IMR-90 (cell line): ENCODE data around the gene MTOR. TPM values are rescaled to one million over a fixed set of nuclear protein-coding genes. Genes with fewer than 3 reads are reported as not detected.
A peak's percentile ranks its signal among the peaks of the same experiment; 100 is the strongest.

Source experiments
- ATAC-seq: fragments of 200-7000 bp; cut with Tn5 transposase; 2 replicates; pipeline ENCODE4 v1.9.1; 2020; ENCODE audit warnings: low read depth, mild to moderate bottlenecking, moderate library complexity
- BruUV-seq: library from RNA; stranded (reverse); fragments of 400-500 nt; replicated peaks from 2 replicates; lab custom pipeline; 2021; lab: Mats Ljungman, UMichigan
- CTCF ChIA-PET: fragments of 300-600 bp; formaldehyde crosslinking; extraction: SDS; loops from one replicate; lab custom pipeline; 2021; ENCODE audit warnings: antibody characterized with exemption; lab: Yijun Ruan, JAX
- POLR2A ChIA-PET: fragments of 300-600 bp; sonication (Branson Sonifier 250); formaldehyde crosslinking; loops from one replicate; lab custom pipeline; 2022; ENCODE audit warnings: antibody characterized with exemption; ENCODE audit not compliant: unreplicated experiment; lab: Charles Lee
- DNase-seq: peaks from one replicate; pipeline ENCODE4 v3.0.0; 2013
- H2AFZ ChIP-seq: replicated peaks from 2 replicates; pipeline ENCODE3; 2013; ENCODE audit warnings: low read length, mild to moderate bottlenecking; ENCODE audit not compliant: poor library complexity
- H2AK5ac ChIP-seq: 2 replicates; pipeline ENCODE4 v1.6.1; 2013; ENCODE audit warnings: low read depth, low read length, inconsistent platforms
- H2AK9ac ChIP-seq: replicated peaks from 2 replicates; pipeline ENCODE3; 2013; ENCODE audit warnings: mild to moderate bottlenecking, low read depth, low read length, moderate library complexity; ENCODE audit not compliant: poor library complexity
- H2BK120ac ChIP-seq: 2 replicates; pipeline ENCODE4 v1.6.1; 2013; ENCODE audit warnings: low read depth, low read length, inconsistent platforms
- H2BK15ac ChIP-seq: 3 replicates; pipeline ENCODE4 v1.6.1; 2013; ENCODE audit warnings: low read depth, low read length, inconsistent platforms
- H2BK20ac ChIP-seq: 2 replicates; pipeline ENCODE4 v1.6.1; 2013; ENCODE audit warnings: low read depth, mild to moderate bottlenecking, inconsistent platforms, low read length, moderate library complexity
- H2BK5ac ChIP-seq: 2 replicates; pipeline ENCODE4 v1.6.1; 2013; ENCODE audit warnings: mild to moderate bottlenecking, low read depth, low read length, inconsistent platforms; ENCODE audit not compliant: poor library complexity, severe bottlenecking
- H3K14ac ChIP-seq: replicated peaks from 2 replicates; pipeline ENCODE4 v1.6.1; 2013; ENCODE audit warnings: low read depth, low read length, inconsistent platforms
- H3K18ac ChIP-seq: 2 replicates; pipeline ENCODE4 v1.6.1; 2013; ENCODE audit warnings: low read depth, low read length, control low read depth
- H3K23ac ChIP-seq: 2 replicates; pipeline ENCODE4 v1.6.1; 2013; ENCODE audit warnings: low read depth, low read length, inconsistent platforms
- H3K27ac ChIP-seq: 2 replicates; pipeline ENCODE4 v1.5.1; 2013; ENCODE audit warnings: mild to moderate bottlenecking, control low read depth, low read length; ENCODE audit not compliant: insufficient read depth
- H3K27me3 ChIP-seq: 2 replicates; pipeline ENCODE4 v1.6.1; 2013; ENCODE audit warnings: low read length; ENCODE audit not compliant: control insufficient read depth, insufficient read depth
- H3K36me3 ChIP-seq: 2 replicates; pipeline ENCODE4 v1.6.1; 2013; ENCODE audit warnings: low read length, mixed read lengths; ENCODE audit not compliant: control insufficient read depth, insufficient read depth
- H3K4ac ChIP-seq: 2 replicates; pipeline ENCODE4 v1.6.1; 2013; ENCODE audit warnings: low read depth, low read length, inconsistent platforms
- H3K4me1 ChIP-seq: 2 replicates; pipeline ENCODE4 v1.6.1; 2013; ENCODE audit warnings: low read length, mixed read lengths; ENCODE audit not compliant: control insufficient read depth, insufficient read depth
- H3K4me2 ChIP-seq: 2 replicates; pipeline ENCODE4 v1.6.1; 2013; ENCODE audit warnings: low read depth, mild to moderate bottlenecking, control low read depth, low read length, moderate library complexity
- H3K4me3 ChIP-seq: 2 replicates; pipeline ENCODE4 v1.5.1; 2013; ENCODE audit warnings: low read depth, mild to moderate bottlenecking, control low read depth, low read length, moderate library complexity; ENCODE audit not compliant: insufficient read depth
- H3K56ac ChIP-seq: 2 replicates; pipeline ENCODE4 v1.6.1; 2013; ENCODE audit warnings: low read length, inconsistent platforms; ENCODE audit not compliant: insufficient read depth; ENCODE audit errors: extremely low read depth
- H3K79me1 ChIP-seq, 2 experiments: 2 replicates each; pipeline ENCODE4 v1.6.1; 2013; ENCODE audit warnings: low read length in 2 of 2, inconsistent platforms in 1 of 2, low read depth in 1 of 2
- H3K9ac ChIP-seq: 2 replicates; pipeline ENCODE4 v1.6.1; 2013; ENCODE audit warnings: low read depth, low read length, control low read depth
- H3K9me1 ChIP-seq: 2 replicates; pipeline ENCODE4 v1.6.1; 2013; ENCODE audit warnings: low read length, inconsistent platforms; ENCODE audit not compliant: insufficient read depth
- H3K9me3 ChIP-seq: 2 replicates; pipeline ENCODE4 v1.6.1; 2013; ENCODE audit warnings: low read length; ENCODE audit not compliant: control insufficient read depth, insufficient read depth
- H4K20me1 ChIP-seq: 2 replicates; pipeline ENCODE4 v1.6.1; 2013; ENCODE audit warnings: low read length, inconsistent platforms; ENCODE audit not compliant: insufficient read depth
- H4K5ac ChIP-seq: 2 replicates; pipeline ENCODE4 v1.6.1; 2013; ENCODE audit warnings: mild to moderate bottlenecking, low read depth, low read length, control low read depth
- H4K8ac ChIP-seq, 2 experiments: 2 replicates each; pipeline ENCODE4 v1.6.1; 2013; ENCODE audit warnings: low read depth in 2 of 2, low read length in 2 of 2, control low read depth in 1 of 2, inconsistent platforms in 1 of 2
- H4K91ac ChIP-seq: 2 replicates; pipeline ENCODE4 v1.6.1; 2013; ENCODE audit warnings: low read depth, low read length, inconsistent platforms; ENCODE audit not compliant: insufficient read depth
- BHLHE40 ChIP-seq: fragments of 150-350 bp; IDR thresholded peaks from 2 replicates; pipeline ENCODE4 v1.6.1; 2016; ENCODE audit warnings: mild to moderate bottlenecking, low read depth, low read length
- CEBPB ChIP-seq: IDR thresholded peaks from 2 replicates; pipeline ENCODE4 v1.6.1; 2012; ENCODE audit warnings: low read depth, low read length, improper control_type of control experiment
- CHD1 ChIP-seq: IDR thresholded peaks from 2 replicates; pipeline ENCODE4 v1.6.1; 2012; ENCODE audit warnings: low read depth, low read length, improper control_type of control experiment
- CTCF ChIP-seq: conservative IDR thresholded peaks from 2 replicates; pipeline ENCODE4 v1.5.1; 2012; ENCODE audit warnings: mild to moderate bottlenecking, low read depth, low read length, improper control_type of control experiment
- FOS ChIP-seq: fragments of 150-350 bp; IDR thresholded peaks from 2 replicates; pipeline ENCODE4 v1.6.1; 2016; ENCODE audit warnings: low read depth, low read length
- MAFK ChIP-seq: IDR thresholded peaks from 2 replicates; pipeline ENCODE4 v1.6.1; 2012; ENCODE audit warnings: low read depth, low read length, improper control_type of control experiment
- MAZ ChIP-seq: IDR thresholded peaks from 2 replicates; pipeline ENCODE4 v1.6.1; 2012; ENCODE audit warnings: low read depth, mild to moderate bottlenecking, low read length, improper control_type of control experiment, moderate library complexity, borderline replicate concordance
- MXI1 ChIP-seq: IDR thresholded peaks from 2 replicates; pipeline ENCODE4 v1.6.1; 2012; ENCODE audit warnings: low read depth, mild to moderate bottlenecking, low read length, moderate library complexity, borderline replicate concordance
- NFE2L2 ChIP-seq: fragments of 150-350 bp; IDR thresholded peaks from 2 replicates; pipeline ENCODE4 v1.6.1; 2016; ENCODE audit warnings: low read depth, mild to moderate bottlenecking, low read length
- POLR2A ChIP-seq: IDR thresholded peaks from 2 replicates; pipeline ENCODE4 v1.6.1; 2012; ENCODE audit warnings: mild to moderate bottlenecking, low read depth, low read length
- RAD21 ChIP-seq: IDR thresholded peaks from 2 replicates; pipeline ENCODE4 v1.6.1; 2012; ENCODE audit warnings: low read length, improper control_type of control experiment
- RCOR1 ChIP-seq: IDR thresholded peaks from 2 replicates; pipeline ENCODE4 v1.6.1; 2012; ENCODE audit warnings: mild to moderate bottlenecking, low read length, improper control_type of control experiment; ENCODE audit not compliant: insufficient replicate concordance
- RFX5 ChIP-seq: IDR thresholded peaks from 2 replicates; pipeline ENCODE4 v1.8.0; 2012; ENCODE audit warnings: low read depth, mild to moderate bottlenecking, low read length, moderate library complexity
- SMC3 ChIP-seq: fragments of 150-350 bp; IDR thresholded peaks from 2 replicates; pipeline ENCODE4 v1.6.1; 2016; ENCODE audit warnings: low read depth, mild to moderate bottlenecking, antibody characterized with exemption, low read length, moderate library complexity
- WGBS, 2 experiments: methylation state at CpG; one replicate each; pipeline versions ENCODE4 v1.1.5 to v1.1.7; 2013; ENCODE audit warnings: missing lambda C conversion rate in 2 of 2; ENCODE audit not compliant: insufficient read length in 1 of 2; ENCODE audit errors: extremely low coverage in 2 of 2; 5-methylcytosine and 5-hydroxymethylcytosine counted together
- dilution Hi-C: fragments of 300-500 bp; cut with HindIII; formaldehyde crosslinking; loops from one replicate; pipeline ENCODE4 v1.14.3; 2018; ENCODE audit warnings: low sequenced_read_pairs; ENCODE audit not compliant: unreplicated experiment
- in situ Hi-C: fragments of 300-500 bp; cut with MboI; formaldehyde crosslinking; loops from 3 replicates; pipeline ENCODE4 v1.14.3; 2019; ENCODE audit warnings: low sequenced_read_pairs, inconsistent platforms, mixed read lengths
- intact Hi-C: fragments of 100-400 bp; cut with micrococcal nuclease; formaldehyde crosslinking; loops from 2 replicates; pipeline ENCODE4 v1.10.0; 2022
- polyA plus RNA-seq, 3 experiments: library from polyadenylated mRNA; depleted of rRNA; stranded (reverse); fragments of >200 nt; gene quantifications; 2 replicates each; pipeline ENCODE4 v1.2.3, GENCODE V29; 2012; ENCODE audit warnings: low replicate concordance in 1 of 3
- total RNA-seq: library from RNA; depleted of rRNA; stranded (reverse); fragments of >200 nt; gene quantifications from 2 replicates; pipeline ENCODE4 v1.2.3, GENCODE V29; 2012
- TF ChIP-seq, protein P1 (sequence below): fragments of 150-350 bp; IDR thresholded peaks from 2 replicates; pipeline ENCODE4 v1.6.1; 2016; ENCODE audit warnings: low read depth, mild to moderate bottlenecking, low read length, moderate library complexity, borderline replicate concordance
- TF ChIP-seq, protein P2 (sequence below): fragments of 150-350 bp; IDR thresholded peaks from 2 replicates; pipeline ENCODE4 v1.6.1; 2017; ENCODE audit warnings: mild to moderate bottlenecking, antibody characterized with exemption, low read length, low read depth

The MTOR gene
- total and polyA plus RNA-seq, 2 of the 4 experiments (the other 2 are of a cell fraction) = 19.2 to 36.7 TPM

DNA sequence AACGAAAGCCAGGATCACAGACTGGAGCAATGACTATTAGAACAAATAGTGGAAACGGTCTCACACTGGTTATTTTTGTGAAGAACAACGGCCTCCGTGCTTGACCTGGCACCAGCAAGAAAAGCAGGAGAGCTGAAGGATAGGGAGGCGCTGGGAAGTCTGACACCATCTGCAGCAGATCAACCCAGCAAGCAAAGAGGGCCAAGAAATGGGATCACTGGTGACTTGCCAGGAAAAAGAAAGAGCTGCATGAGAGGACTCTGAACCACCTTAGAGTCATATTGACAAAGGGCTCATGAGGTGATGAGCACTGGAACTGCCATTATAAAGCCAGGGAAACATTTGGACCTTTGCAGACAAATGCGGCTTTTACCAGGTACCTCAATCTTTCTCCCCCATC, 25.0 kb downstream of the MTOR start:
- H3K4me2 ChIP-seq = no peak overlapping the region
- H3K4me1 ChIP-seq = no peaks in the 10 kb centered on the region
- DNase-seq (no peak), ATAC-seq (no peak)
- no TSS peak for BruUV-seq
- no peaks in the 10 kb centered on the region for H3K9me1 ChIP-seq
- no peak overlapping the region for H2BK120ac ChIP-seq
- no peak overlapping the region for H3K4ac ChIP-seq
- intact Hi-C loops (no loop called here), dilution Hi-C loops (no loop called here), in situ Hi-C loops (no loop called here)
- H3K9me3 ChIP-seq = no peaks in the 10 kb centered on the region
- H2BK15ac ChIP-seq = no peak overlapping the region
- H3K23ac ChIP-seq = 0 out of 2 replicates have a peak overlapping the region, but pooled peaks have one; percentile 5
- no peak overlapping the region for H2BK20ac ChIP-seq
- H2AFZ ChIP-seq = no peak overlapping the region
- H3K27me3 ChIP-seq = no peaks in the 10 kb centered on the region
- peak overlapping the region; percentile 31 for H2AK9ac ChIP-seq
- H3K14ac ChIP-seq = no peak overlapping the region
- H2BK5ac ChIP-seq = no peak overlapping the region
- no peak overlapping the region for H4K8ac ChIP-seq
- POLR2A ChIA-PET = no interaction called here
- CTCF ChIA-PET = no interaction called here
- H2AK5ac ChIP-seq = no peak overlapping the region
- no peak overlapping the region for H3K27ac ChIP-seq
- H3K4me3 ChIP-seq = no peak overlapping the region
- H4K91ac ChIP-seq = no peak overlapping the region
- no peak overlapping the region for H3K9ac ChIP-seq
- no peak overlapping the region for H3K56ac ChIP-seq
- no peaks in the 10 kb centered on the region for H4K20me1 ChIP-seq
- no peak overlapping the region for H3K18ac ChIP-seq
- peaks cover 52% of the 10 kb centered on the region for H3K36me3 ChIP-seq
- no peak for TF ChIP-seq POLR2A
- TF ChIP-seq CEBPB = no peak
- no peak for TF ChIP-seq RFX5
- TF ChIP-seq, protein P1, sequence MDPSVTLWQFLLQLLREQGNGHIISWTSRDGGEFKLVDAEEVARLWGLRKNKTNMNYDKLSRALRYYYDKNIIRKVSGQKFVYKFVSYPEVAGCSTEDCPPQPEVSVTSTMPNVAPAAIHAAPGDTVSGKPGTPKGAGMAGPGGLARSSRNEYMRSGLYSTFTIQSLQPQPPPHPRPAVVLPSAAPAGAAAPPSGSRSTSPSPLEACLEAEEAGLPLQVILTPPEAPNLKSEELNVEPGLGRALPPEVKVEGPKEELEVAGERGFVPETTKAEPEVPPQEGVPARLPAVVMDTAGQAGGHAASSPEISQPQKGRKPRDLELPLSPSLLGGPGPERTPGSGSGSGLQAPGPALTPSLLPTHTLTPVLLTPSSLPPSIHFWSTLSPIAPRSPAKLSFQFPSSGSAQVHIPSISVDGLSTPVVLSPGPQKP = no peak
- no peak for TF ChIP-seq CTCF
- TF ChIP-seq, protein P2, sequence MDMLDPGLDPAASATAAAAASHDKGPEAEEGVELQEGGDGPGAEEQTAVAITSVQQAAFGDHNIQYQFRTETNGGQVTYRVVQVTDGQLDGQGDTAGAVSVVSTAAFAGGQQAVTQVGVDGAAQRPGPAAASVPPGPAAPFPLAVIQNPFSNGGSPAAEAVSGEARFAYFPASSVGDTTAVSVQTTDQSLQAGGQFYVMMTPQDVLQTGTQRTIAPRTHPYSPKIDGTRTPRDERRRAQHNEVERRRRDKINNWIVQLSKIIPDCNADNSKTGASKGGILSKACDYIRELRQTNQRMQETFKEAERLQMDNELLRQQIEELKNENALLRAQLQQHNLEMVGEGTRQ = no peak
- TF ChIP-seq BHLHE40 = no peak
- TF ChIP-seq CHD1 = no peak
- no peak for TF ChIP-seq MXI1
- TF ChIP-seq SMC3 = no peak
- TF ChIP-seq FOS = no peak
- TF ChIP-seq NFE2L2 = no peak
- TF ChIP-seq MAFK = no peak
- TF ChIP-seq RCOR1 = no peak
- TF ChIP-seq RAD21 = no peak
- no peak for TF ChIP-seq MAZ
- 58% methylated on average over 3 of the region's 6 CpGs; no CpG with 5 or more reads in 1 of the 2 experiments for WGBS, 2 experiments
- no peak overlapping the region for H4K5ac ChIP-seq
- H3K79me1 ChIP-seq = no peaks in the 10 kb centered on the region
